Activated T-cell treated with anti-CD3 and anti-CD28 coated beads, Interleukin-2, amount 50 U/mL, for 24 hours (primary cell): Measurements from ENCODE around the gene MAP3K19.
A peak's percentile ranks its signal among the peaks of the same experiment; 100 is the strongest.
"Not testable (repeated sequence)": the region's sequence is repeated elsewhere in the genome, so short reads cannot be mapped to it uniquely, and the experiment has no call there.

Experiments
- DNase-seq: peaks from one replicate; pipeline ENCODE4 v3.0.0-alpha.2; 2020
- H3K27ac Mint-ChIP-seq: 2 replicates; pipeline ENCODE4 v1.8.0; 2020; ENCODE audit warnings: mild to moderate bottlenecking, mixed read lengths
- H3K27me3 Mint-ChIP-seq: 2 replicates; pipeline ENCODE4 v1.8.0; 2020; ENCODE audit warnings: mixed read lengths
- H3K36me3 Mint-ChIP-seq: 2 replicates; pipeline ENCODE4 v1.8.0; 2020; ENCODE audit warnings: low read depth, mixed read lengths
- H3K4me1 Mint-ChIP-seq: 2 replicates; pipeline ENCODE4 v1.8.0; 2020; ENCODE audit warnings: low read depth, mixed read lengths
- H3K4me3 Mint-ChIP-seq: 2 replicates; pipeline ENCODE4 v1.8.0; 2020; ENCODE audit warnings: mild to moderate bottlenecking, moderate library complexity, mixed read lengths
- H3K9me3 Mint-ChIP-seq: 2 replicates; pipeline ENCODE4 v1.8.0; 2020; ENCODE audit warnings: mixed read lengths

The MAP3K19 gene

GRCh38 chr2:135066710-135067109 is 19.5 kb upstream of the MAP3K19 start:
- Mint-ChIP-seq H3K36me3 (peaks cover 79% of the 10 kb centered on the region), H3K27ac (no peak overlapping the region), H3K4me1 (peaks cover 66% of the 10 kb centered on the region), H3K9me3 (peaks cover 14% of the 10 kb centered on the region), H3K27me3 (no peaks in the 10 kb centered on the region), H3K4me3 (no peak overlapping the region)
- DNase-seq = no peak

- Mint-ChIP-seq H3K27ac (no peak overlapping the region), H3K4me1 (peaks cover 69% of the 10 kb centered on the region), H3K4me3 (no peak overlapping the region), H3K27me3 (no peaks in the 10 kb centered on the region), H3K9me3 (peaks cover 6% of the 10 kb centered on the region), H3K36me3 (peaks cover 80% of the 10 kb centered on the region)
- no peak for DNase-seq
Measured at GRCh38 chr2:135064149-135064548, 16.9 kb upstream of the MAP3K19 start.

- no peak for DNase-seq
- peaks cover 70% of the 10 kb centered on the region for H3K4me1 Mint-ChIP-seq
- H3K4me3 Mint-ChIP-seq = no peak overlapping the region
- H3K27me3 Mint-ChIP-seq = no peaks in the 10 kb centered on the region
- no peak overlapping the region for H3K27ac Mint-ChIP-seq
- H3K9me3 Mint-ChIP-seq = peaks cover 6% of the 10 kb centered on the region
- H3K36me3 Mint-ChIP-seq = peaks cover 81% of the 10 kb centered on the region
Measured at GRCh38 chr2:135063210-135063609, 16.0 kb upstream of the MAP3K19 start.

GRCh38 chr2:135059577-135059976 is 12.3 kb upstream of the MAP3K19 start:
- Mint-ChIP-seq H3K4me1 (peaks cover 74% of the 10 kb centered on the region), H3K27ac (no peak overlapping the region), H3K36me3 (peaks cover 79% of the 10 kb centered on the region), H3K4me3 (no peak overlapping the region), H3K27me3 (no peaks in the 10 kb centered on the region), H3K9me3 (peaks cover 6% of the 10 kb centered on the region)
- DNase-seq = no peak

GRCh38 chr2:135056790-135057189 is 9.5 kb upstream of the MAP3K19 start:
- Mint-ChIP-seq H3K27ac (peak overlapping the region; percentile 82), H3K4me3 (peak overlapping the region; percentile 35)
- DNase-seq = no peak

GRCh38 chr2:135055182-135055786 is 8.0 kb upstream of the MAP3K19 start:
- H3K4me1 Mint-ChIP-seq = peaks cover 68% of the 10 kb centered on the region
- no peaks in the 10 kb centered on the region for H3K9me3 Mint-ChIP-seq
- no peak for DNase-seq
- H3K27ac Mint-ChIP-seq = peak overlapping the region; percentile 72
- peaks cover 55% of the 10 kb centered on the region for H3K36me3 Mint-ChIP-seq
- H3K27me3 Mint-ChIP-seq = no peaks in the 10 kb centered on the region
- peak overlapping the region; percentile 91 for H3K4me3 Mint-ChIP-seq

More at GRCh38 chr2:135056790-135057189, 9.5 kb upstream of the MAP3K19 start:
- no peaks in the 10 kb centered on the region for H3K9me3 Mint-ChIP-seq
- H3K36me3 Mint-ChIP-seq = peaks cover 68% of the 10 kb centered on the region
- H3K27me3 Mint-ChIP-seq = no peaks in the 10 kb centered on the region
- peaks cover 69% of the 10 kb centered on the region for H3K4me1 Mint-ChIP-seq

GRCh38 chr2:135052997-135053474 is 5.8 kb upstream of the MAP3K19 start:
- peaks cover 56% of the 10 kb centered on the region for H3K4me1 Mint-ChIP-seq
- no peaks in the 10 kb centered on the region for H3K9me3 Mint-ChIP-seq
- peak overlapping the region; percentile 91 for H3K4me3 Mint-ChIP-seq
- H3K36me3 Mint-ChIP-seq = peaks cover 38% of the 10 kb centered on the region
- H3K27ac Mint-ChIP-seq = peak overlapping the region; percentile 100
- H3K27me3 Mint-ChIP-seq = no peaks in the 10 kb centered on the region
- peak; percentile 58 for DNase-seq

GRCh38 chr2:135052042-135052876 is 5.0 kb upstream of the MAP3K19 start, which contains the start of gene RAB3GAP1:
RAB3GAP1 (plus strand) TSS chr2:135052292; CDS start chr2:135052308, 16 bp downstream.
- Mint-ChIP-seq H3K27ac (peak within 1 kb of the TSS; percentile 100), H3K27me3 (no peaks in the 10 kb centered on the region), H3K4me1 (peaks cover 48% of the 10 kb centered on the region), H3K4me3 (peak within 1 kb of the TSS; percentile 91), H3K36me3 (peaks cover 32% of the 10 kb centered on the region), H3K9me3 (no peaks in the 10 kb centered on the region)
- peak; percentile 89 for DNase-seq

- Mint-ChIP-seq H3K27ac (peak overlapping the region; percentile 76), H3K4me1 (peaks cover 37% of the 10 kb centered on the region), H3K9me3 (no peaks in the 10 kb centered on the region), H3K36me3 (peaks cover 23% of the 10 kb centered on the region), H3K4me3 (peak overlapping the region; percentile 50), H3K27me3 (no peaks in the 10 kb centered on the region)
- no peak for DNase-seq
Measured at GRCh38 chr2:135050684-135051083, 3.4 kb upstream of the MAP3K19 start.

- Mint-ChIP-seq H3K4me3 (no peak overlapping the region), H3K27me3 (no peaks in the 10 kb centered on the region), H3K27ac (no peak overlapping the region), H3K4me1 (peaks cover 34% of the 10 kb centered on the region), H3K36me3 (peaks cover 20% of the 10 kb centered on the region), H3K9me3 (no peaks in the 10 kb centered on the region)
- DNase-seq = no peak
Measured at GRCh38 chr2:135050132-135050531, 2.9 kb upstream of the MAP3K19 start.

- Mint-ChIP-seq H3K4me3 (no peak overlapping the region), H3K9me3 (no peaks in the 10 kb centered on the region), H3K36me3 (peaks cover 6% of the 10 kb centered on the region)
Measured at GRCh38 chr2:135048122-135048521, 875 bp upstream of the MAP3K19 start.

GRCh38 chr2:135043345-135043744 is 3.9 kb downstream of the MAP3K19 start:
- Mint-ChIP-seq H3K27me3 (no peaks in the 10 kb centered on the region), H3K27ac (no peak overlapping the region), H3K4me3 (no peak overlapping the region), H3K4me1 (no peaks in the 10 kb centered on the region), H3K9me3 (no peaks in the 10 kb centered on the region), H3K36me3 (no peaks in the 10 kb centered on the region)
- peak; percentile 41 for DNase-seq

More at GRCh38 chr2:135048122-135048521, 875 bp upstream of the MAP3K19 start:
- H3K27ac Mint-ChIP-seq = no peak overlapping the region
- DNase-seq = no peak
- H3K27me3 Mint-ChIP-seq = no peaks in the 10 kb centered on the region
- peaks cover 15% of the 10 kb centered on the region for H3K4me1 Mint-ChIP-seq

GRCh38 chr2:135037831-135038230 is 9.4 kb downstream of the MAP3K19 start:
- no peaks in the 10 kb centered on the region for H3K4me1 Mint-ChIP-seq
- DNase-seq = no peak
- no peak overlapping the region for H3K27ac Mint-ChIP-seq
- no peaks in the 10 kb centered on the region for H3K36me3 Mint-ChIP-seq
- no peak overlapping the region for H3K4me3 Mint-ChIP-seq
- H3K9me3 Mint-ChIP-seq = no peaks in the 10 kb centered on the region
- no peaks in the 10 kb centered on the region for H3K27me3 Mint-ChIP-seq

- DNase-seq, H3K27me3 Mint-ChIP-seq, H3K36me3 Mint-ChIP-seq, H3K9me3 Mint-ChIP-seq, H3K27ac Mint-ChIP-seq, H3K4me3 Mint-ChIP-seq, H3K4me1 Mint-ChIP-seq: not testable (repeated sequence)
Measured at GRCh38 chr2:135033216-135033615, 14.0 kb downstream of the MAP3K19 start.

- no peaks in the 10 kb centered on the region for H3K36me3 Mint-ChIP-seq
- no peaks in the 10 kb centered on the region for H3K9me3 Mint-ChIP-seq
- H3K4me1 Mint-ChIP-seq = no peaks in the 10 kb centered on the region
- no peak overlapping the region for H3K4me3 Mint-ChIP-seq
- H3K27ac Mint-ChIP-seq = no peak overlapping the region
- peaks cover 5% of the 10 kb centered on the region for H3K27me3 Mint-ChIP-seq
- DNase-seq = no peak
Measured at GRCh38 chr2:135030826-135031225, 16.4 kb downstream of the MAP3K19 start.
